ENCODE data around the gene TSPAN15.

DNA sequence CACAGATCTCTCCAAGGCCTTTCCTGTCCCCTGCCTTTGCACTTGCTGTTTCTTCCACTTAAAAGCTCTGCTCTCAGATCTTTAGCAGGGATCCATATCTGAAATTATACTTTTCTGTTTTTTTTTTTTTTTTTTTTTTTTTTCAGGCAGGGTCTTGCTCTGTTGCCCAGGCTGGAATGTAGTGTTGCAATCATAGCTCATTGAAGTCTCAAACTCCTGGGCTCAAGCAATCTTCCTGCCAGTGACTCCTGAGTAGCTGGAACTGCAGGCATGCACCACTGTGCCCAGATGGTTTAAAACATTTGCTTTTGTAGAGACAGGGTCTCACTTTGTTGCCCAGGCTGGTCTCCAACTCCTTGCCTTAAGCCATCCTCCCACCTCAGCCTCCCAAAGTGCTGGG, 5.0 kb upstream of the TSPAN15 start:
- TF ChIP-seq, protein P1, sequence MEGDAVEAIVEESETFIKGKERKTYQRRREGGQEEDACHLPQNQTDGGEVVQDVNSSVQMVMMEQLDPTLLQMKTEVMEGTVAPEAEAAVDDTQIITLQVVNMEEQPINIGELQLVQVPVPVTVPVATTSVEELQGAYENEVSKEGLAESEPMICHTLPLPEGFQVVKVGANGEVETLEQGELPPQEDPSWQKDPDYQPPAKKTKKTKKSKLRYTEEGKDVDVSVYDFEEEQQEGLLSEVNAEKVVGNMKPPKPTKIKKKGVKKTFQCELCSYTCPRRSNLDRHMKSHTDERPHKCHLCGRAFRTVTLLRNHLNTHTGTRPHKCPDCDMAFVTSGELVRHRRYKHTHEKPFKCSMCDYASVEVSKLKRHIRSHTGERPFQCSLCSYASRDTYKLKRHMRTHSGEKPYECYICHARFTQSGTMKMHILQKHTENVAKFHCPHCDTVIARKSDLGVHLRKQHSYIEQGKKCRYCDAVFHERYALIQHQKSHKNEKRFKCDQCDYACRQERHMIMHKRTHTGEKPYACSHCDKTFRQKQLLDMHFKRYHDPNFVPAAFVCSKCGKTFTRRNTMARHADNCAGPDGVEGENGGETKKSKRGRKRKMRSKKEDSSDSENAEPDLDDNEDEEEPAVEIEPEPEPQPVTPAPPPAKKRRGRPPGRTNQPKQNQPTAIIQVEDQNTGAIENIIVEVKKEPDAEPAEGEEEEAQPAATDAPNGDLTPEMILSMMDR (optimal IDR thresholded peaks at IDR 0.05 in 1 of 3, IDR thresholded peaks at IDR 0.05 in 1 of 3, conservative IDR thresholded peaks at IDR 0.05 in 1 of 3; ENCODE audit: extremely low read depth in 1 of 3, insufficient read depth in 2 of 3, low read length in 3 of 3), result no peak
- no peak for TF ChIP-seq EZH2 (IDR thresholded peaks at IDR 0.05; ENCODE audit: low read length)
